ENCODE results near the gene NUDT15. TPM values are rescaled to one million over a fixed set of nuclear protein-coding genes. Genes with fewer than 3 reads are reported as not detected.

NUDT15 gene
- total and polyA plus RNA-seq, 2 of the 8 experiments (the other 6 are each of a cell fraction or from before 2014, with no cell fraction given), result 37.8 to 65.9 TPM

DNA sequence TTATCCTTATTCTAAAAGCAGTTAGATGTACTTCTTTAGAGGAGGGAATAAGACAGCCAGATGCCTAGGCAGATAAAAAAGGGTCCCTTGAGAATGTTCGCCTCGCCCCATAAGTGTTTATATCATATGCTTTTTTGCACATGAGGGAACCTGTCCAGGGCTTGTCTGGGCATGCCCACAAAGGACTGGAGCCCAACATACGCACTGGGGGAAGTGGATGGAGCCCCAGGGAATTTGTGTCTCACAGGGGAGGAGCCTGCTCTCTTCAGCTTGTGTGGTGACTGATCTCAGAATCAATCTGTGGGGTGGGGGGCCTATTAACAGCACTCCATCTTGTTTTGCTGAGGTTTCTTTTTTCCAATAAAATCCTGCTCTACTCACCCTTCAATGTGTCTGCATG, 34.8 kb downstream of the NUDT15 start:
- Histone ChIP-seq H4K20me1 (replicated peaks in 1 of 2; ENCODE audit: control insufficient read depth in 1 of 2, insufficient read depth in 2 of 2, low read length in 2 of 2) (no peaks in the 10 kb centered on the region), H2BK15ac (ENCODE audit: low read length) (no peak overlapping the region), H3K27ac (ENCODE audit: low read depth, low read length) (peak overlapping the region; percentile 9; the same call in 1 of the 2 replicates), H4K5ac (ENCODE audit: insufficient read length, low read depth, low read length) (no peak overlapping the region), H2BK12ac (ENCODE audit: low read depth, low read length) (no peak overlapping the region), H4K8ac (ENCODE audit: extremely low read depth, insufficient read depth, low read length) (no peak overlapping the region; the same call in 1 of the 2 replicates), H3K18ac (ENCODE audit: extremely low read depth, low read length) (no peak overlapping the region), H3K4me3 (ENCODE audit: extremely low read depth in 1 of 4, insufficient read depth in 2 of 4, low read depth in 3 of 4, low read length in 4 of 4) (0 out of 8 replicates have a peak overlapping the region, but pooled peaks of 1 of the 4 experiments have one; percentile 10), H2AFZ (ENCODE audit: low read length) (no peak overlapping the region), H2AK5ac (ENCODE audit: low read depth, low read length) (no peak overlapping the region), H3K23me2 (ENCODE audit: low read depth, low read length) (no peaks in the 10 kb centered on the region), H3K9ac (replicated peaks in 1 of 4; ENCODE audit: extremely low read depth in 1 of 4, low read depth in 3 of 4, low read length in 3 of 4) (no peak overlapping the region), H3K27me3 (replicated peaks in 1 of 4; ENCODE audit: control insufficient read depth in 3 of 4, extremely low read depth in 1 of 4, insufficient read depth in 3 of 4, low read length in 3 of 4) (no peaks in the 10 kb centered on the region), H3K79me2 (ENCODE audit: control insufficient read depth in 1 of 2, insufficient read depth in 2 of 2, low read length in 2 of 2) (no peaks in the 10 kb centered on the region), H3K9me3 (ENCODE audit: insufficient read depth in 2 of 2, low read depth in 1 of 2, low read length in 1 of 2) (peaks cover 66% of the 10 kb centered on the region in 2 experiments), H3K36me3 (ENCODE audit: control insufficient read depth in 2 of 4, insufficient read depth in 4 of 4, low read length in 3 of 4) (peaks cover 14 to 98% (median 60%) of the 10 kb centered on the region in 4 experiments), H2BK20ac (ENCODE audit: low read length) (no peak overlapping the region), H4K91ac (replicated peaks; ENCODE audit: insufficient read length, low read length) (no peak overlapping the region), H3K79me1 (ENCODE audit: low read depth, low read length) (no peaks in the 10 kb centered on the region), H3K4me2 (ENCODE audit: insufficient read depth in 1 of 2, low read depth in 2 of 2, low read length in 2 of 2) (no peak overlapping the region), H2BK120ac (replicated peaks; ENCODE audit: low read depth, low read length) (no peak overlapping the region), H3K23ac (ENCODE audit: insufficient read length) (no peak overlapping the region), H3K56ac (replicated peaks; ENCODE audit: insufficient read length, low read depth, low read length) (no peak overlapping the region), H2BK5ac (ENCODE audit: low read depth, low read length) (peak overlapping the region; percentile 60; the same call in 1 of the 2 replicates), H3K14ac (ENCODE audit: insufficient read length) (no peak overlapping the region), H3K4me1 (replicated peaks in 1 of 4; ENCODE audit: control insufficient read depth in 3 of 4, insufficient read depth in 4 of 4, low read length in 3 of 4) (no peaks in the 10 kb centered on the region), H3K4ac (replicated peaks; ENCODE audit: insufficient read length, low read depth, low read length) (no peak overlapping the region)
- ChIA-PET CTCF (ENCODE audit: partially characterized antibody) (no interaction called here), POLR2A (ENCODE audit: partially characterized antibody) (no interaction called here)
- TF ChIP-seq SP4 (IDR thresholded peaks at IDR 0.05; ENCODE audit: low read length) (no peak), POLR2A (IDR thresholded peaks at IDR 0.05; ENCODE audit: control extremely low read depth in 1 of 2, low read depth in 2 of 2, low read length in 2 of 2) (no peak), SUZ12 (IDR thresholded peaks at IDR 0.05; ENCODE audit: low read length) (no peak), BCL11A (IDR thresholded peaks at IDR 0.05; ENCODE audit: low read depth in 2 of 2, low read length in 2 of 2) (no peak), BRCA1 (IDR thresholded peaks at IDR 0.05; ENCODE audit: low read depth, low read length) (no peak), RNF2 (IDR thresholded peaks at IDR 0.05; ENCODE audit: borderline replicate concordance, low read depth, low read length, missing control alignments, poor library complexity, severe bottlenecking) (no peak), TAF7 (optimal IDR thresholded peaks at IDR 0.05; ENCODE audit: borderline replicate concordance, low read depth, low read length) (no peak), JUN (IDR thresholded peaks at IDR 0.05; ENCODE audit: low read depth, low read length) (no peak), TAF1 (IDR thresholded peaks at IDR 0.05; ENCODE audit: low read depth, low read length) (no peak), TEAD4 (IDR thresholded peaks at IDR 0.05; ENCODE audit: low read depth, low read length) (no peak), SRF (IDR thresholded peaks at IDR 0.05; ENCODE audit: low read depth, low read length) (no peak)
- TF ChIP-seq, protein P1, sequence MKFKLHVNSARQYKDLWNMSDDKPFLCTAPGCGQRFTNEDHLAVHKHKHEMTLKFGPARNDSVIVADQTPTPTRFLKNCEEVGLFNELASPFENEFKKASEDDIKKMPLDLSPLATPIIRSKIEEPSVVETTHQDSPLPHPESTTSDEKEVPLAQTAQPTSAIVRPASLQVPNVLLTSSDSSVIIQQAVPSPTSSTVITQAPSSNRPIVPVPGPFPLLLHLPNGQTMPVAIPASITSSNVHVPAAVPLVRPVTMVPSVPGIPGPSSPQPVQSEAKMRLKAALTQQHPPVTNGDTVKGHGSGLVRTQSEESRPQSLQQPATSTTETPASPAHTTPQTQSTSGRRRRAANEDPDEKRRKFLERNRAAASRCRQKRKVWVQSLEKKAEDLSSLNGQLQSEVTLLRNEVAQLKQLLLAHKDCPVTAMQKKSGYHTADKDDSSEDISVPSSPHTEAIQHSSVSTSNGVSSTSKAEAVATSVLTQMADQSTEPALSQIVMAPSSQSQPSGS (IDR thresholded peaks at IDR 0.05; ENCODE audit: low read length), result no peak
- FAIRE-seq (no peak), DNase-seq (ENCODE audit: low read depth in 1 of 2, low spot score in 2 of 2) (no peak)
- WGBS, 2 experiments (ENCODE audit: extremely low coverage in 1 of 2, insufficient coverage in 1 of 2, insufficient read length in 1 of 2, insufficient replicate concordance in 2 of 2, low coverage in 1 of 2, low lambda C conversion rate in 2 of 2, missing lambda C conversion rate in 1 of 2), result 93% methylated on average over 3 of the region's 3 CpGs; no CpG with 5 or more reads in 1 of the 2 experiments
